H7 (cell line): Measurements from ENCODE around the gene CDCP1. TPM values are rescaled to one million over a fixed set of nuclear protein-coding genes. Genes with fewer than 3 reads are reported as not detected.
"Not testable (repeated sequence)": the region's sequence is repeated elsewhere in the genome, so short reads cannot be mapped to it uniquely, and the experiment has no call there.

Experiments
- DNase-seq: peaks from one replicate; pipeline ENCODE4 v3.0.0; 2012
- H3K27me3 ChIP-seq: 2 replicates; pipeline ENCODE4 v1.6.0; 2011; ENCODE audit warnings: mild to moderate bottlenecking, low read length; ENCODE audit not compliant: control insufficient read depth, insufficient read depth
- H3K36me3 ChIP-seq: replicated peaks from 2 replicates; pipeline ENCODE4 v1.5.1; 2011; ENCODE audit warnings: low read length; ENCODE audit not compliant: control insufficient read depth, insufficient read depth
- H3K4me3 ChIP-seq: 2 replicates; pipeline ENCODE4 v1.5.1; 2011; ENCODE audit warnings: low read depth, mild to moderate bottlenecking, control low read depth, low read length, moderate library complexity; ENCODE audit not compliant: insufficient read depth
- total RNA-seq: library from RNA; depleted of rRNA; stranded (reverse); fragments of >200 nt; shearing (Covaris generic); gene quantifications from 2 replicates; pipeline ENCODE4 v1.2.3, GENCODE V29; 2014

Gene CDCP1
- total RNA-seq, 1 experiment from 2014 or later: 1.5 TPM

DNA sequence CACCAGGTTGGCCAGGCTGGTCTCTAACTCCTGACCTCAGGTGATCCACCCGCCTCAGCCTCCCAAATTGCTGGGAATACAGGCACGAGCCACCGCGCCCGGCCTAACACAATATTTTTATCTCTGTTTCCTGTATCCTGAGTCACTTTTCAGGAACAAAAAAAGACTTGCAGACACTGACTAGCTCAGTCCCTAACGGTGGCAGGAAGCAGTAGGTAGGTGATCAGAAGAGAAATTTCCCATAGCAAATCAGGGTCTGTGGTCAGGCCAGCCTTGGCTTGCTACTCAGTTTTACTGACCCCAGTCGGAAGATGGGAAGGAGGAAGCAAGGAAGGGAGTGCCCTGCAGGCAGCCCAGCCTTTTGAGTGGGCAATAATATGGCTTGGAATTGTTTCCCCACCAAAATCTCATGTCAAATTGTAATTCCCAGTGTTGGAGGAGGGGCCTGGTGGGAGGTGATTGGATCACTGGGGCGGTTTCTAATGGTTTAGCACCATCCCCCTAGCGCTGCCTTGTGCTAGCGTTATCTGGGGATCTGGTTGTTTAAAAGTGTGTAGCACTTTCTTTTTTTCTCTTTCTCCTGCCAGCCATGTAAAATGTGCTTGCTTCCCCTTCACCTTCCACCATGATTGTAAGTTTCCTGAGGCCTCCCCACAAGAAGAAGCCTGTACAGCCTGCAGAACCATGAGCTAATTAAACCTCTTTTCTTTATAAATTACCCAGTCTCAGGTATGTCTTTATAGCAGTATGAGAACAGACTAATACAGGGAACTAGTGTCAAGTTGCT, 19.5 kb upstream of the CDCP1 start:
- no peak overlapping the region for H3K4me3 ChIP-seq
- DNase-seq: no peak
- H3K27me3 ChIP-seq: no peaks in the 10 kb centered on the region
- H3K36me3 ChIP-seq: no peaks in the 10 kb centered on the region

DNA sequence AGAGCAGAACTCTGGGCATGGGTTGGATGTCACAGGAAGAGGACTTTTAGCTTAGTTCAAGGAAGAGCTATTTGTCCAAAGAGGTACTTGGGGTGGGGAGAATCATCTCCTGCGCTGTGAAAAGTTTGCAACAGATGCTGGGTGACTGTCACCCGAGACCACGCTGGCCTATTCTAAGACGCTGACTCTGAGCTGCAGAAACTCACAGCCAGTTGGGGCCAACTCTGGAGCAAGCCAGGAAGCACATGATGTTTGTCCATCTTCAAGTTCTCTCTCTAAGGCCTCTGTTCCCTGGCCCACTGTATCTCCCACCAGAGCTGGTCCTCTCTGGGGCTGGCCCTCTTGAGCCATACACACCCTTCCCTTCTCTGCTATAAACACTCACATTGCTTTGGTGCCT, 17.9 kb upstream of the CDCP1 start:
- H3K4me3 ChIP-seq: no peak overlapping the region
- no peak for DNase-seq
- no peaks in the 10 kb centered on the region for H3K36me3 ChIP-seq
- no peaks in the 10 kb centered on the region for H3K27me3 ChIP-seq

DNA sequence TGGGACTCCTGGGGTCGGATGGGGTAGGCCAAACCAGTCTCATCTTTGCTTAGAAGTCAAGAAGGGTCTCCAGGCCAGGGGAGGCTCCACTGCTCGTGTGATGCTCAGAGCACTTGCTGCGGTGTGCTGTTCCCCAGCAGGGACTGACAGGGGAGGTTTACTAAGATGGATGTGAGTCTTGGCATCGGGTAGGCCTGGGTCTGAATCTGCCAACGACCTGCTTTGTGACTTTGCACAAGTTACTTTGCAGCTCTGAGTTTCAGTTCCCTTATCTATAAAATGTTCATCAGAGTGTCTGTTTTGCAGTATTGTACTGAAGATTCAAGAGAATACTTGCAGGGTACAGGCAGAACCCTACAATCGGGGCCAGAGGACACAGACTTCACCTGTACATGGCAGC, 17.3 kb upstream of the CDCP1 start:
- H3K4me3 ChIP-seq: no peak overlapping the region
- no peaks in the 10 kb centered on the region for H3K27me3 ChIP-seq
- DNase-seq: no peak
- no peaks in the 10 kb centered on the region for H3K36me3 ChIP-seq

DNA sequence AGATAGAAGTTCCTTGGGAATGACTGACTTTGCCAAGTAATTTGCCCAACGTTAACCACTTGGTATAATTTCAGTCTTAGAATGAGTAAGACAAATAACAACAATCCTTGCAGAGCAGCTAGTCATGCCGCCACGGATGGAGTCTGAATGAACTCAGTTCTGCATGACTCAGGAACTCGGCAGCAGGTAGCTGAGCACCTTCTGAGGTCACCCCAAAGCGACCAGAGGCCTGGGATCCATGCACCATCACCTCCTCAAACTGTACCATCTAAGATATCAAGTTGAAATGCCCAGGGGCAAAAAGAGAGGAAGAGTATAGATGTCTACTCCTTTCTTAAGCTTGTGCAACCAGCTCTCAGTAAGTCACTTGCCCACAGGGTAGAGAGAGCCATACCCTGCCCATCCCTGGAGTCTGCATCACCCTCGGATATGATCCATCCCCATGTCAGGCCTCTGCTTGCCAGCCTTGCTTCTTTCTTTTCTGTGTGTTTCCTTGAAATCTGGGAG, 8.5 kb upstream of the CDCP1 start:
- no peaks in the 10 kb centered on the region for H3K36me3 ChIP-seq
- no peaks in the 10 kb centered on the region for H3K27me3 ChIP-seq
- DNase-seq: no peak
- no peak overlapping the region for H3K4me3 ChIP-seq

DNA sequence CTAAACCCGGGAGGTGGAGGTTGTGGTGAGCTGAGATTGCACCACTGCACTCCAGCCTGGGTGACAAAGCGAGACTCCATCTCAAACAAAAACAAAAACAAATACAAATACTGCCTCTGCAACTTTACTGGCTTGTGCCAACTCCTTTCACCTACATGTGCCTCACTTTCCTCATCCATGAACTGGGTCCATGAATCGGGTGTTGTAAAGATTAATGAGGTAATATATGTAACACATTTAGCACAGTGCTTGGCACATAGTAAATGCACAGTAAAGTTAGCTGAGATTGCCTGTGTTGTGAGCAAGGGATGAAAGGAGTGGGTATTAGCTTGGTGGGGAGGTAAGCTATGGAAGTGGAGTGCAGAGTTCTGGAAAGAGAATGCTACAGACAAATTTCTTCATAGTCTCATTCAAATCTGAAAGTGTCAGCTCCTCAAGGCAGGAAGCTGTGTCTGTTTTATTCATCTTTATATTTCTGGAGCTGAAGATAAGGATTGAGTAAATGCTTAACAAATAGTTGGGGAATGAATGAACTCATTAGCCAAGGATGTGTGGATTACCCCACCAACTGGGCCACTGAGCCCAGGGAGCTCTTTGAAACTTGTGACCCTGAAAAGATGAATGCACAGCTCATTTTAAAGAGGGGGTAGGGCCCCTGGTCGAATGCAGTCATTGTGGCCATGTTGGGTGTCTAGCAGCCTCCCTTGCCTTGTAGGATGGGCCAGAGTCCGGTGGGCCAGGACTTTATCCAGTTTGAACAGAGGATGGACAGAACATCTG, 7.7 kb upstream of the CDCP1 start:
- Histone ChIP-seq H3K36me3 (no peaks in the 10 kb centered on the region), H3K4me3 (no peak overlapping the region), H3K27me3 (no peaks in the 10 kb centered on the region)
- DNase-seq: no peak

DNA sequence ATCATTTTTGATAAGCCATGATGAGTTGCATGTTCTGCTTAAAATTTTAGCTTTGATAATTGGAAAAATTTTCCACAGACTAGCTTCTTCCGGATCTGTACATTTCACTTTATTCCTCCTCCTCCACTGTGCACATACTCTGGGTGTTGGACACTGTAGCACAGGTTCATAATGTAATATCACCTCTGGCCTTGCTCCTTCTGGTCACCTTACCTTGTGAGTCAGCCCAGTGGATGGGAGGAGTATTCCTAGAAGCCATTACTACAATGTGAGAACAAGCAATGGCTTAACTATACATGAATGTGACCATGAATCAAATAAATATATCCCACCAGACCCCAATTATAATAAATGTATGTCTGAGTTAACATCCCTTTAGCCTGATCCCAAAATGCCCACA, 6.1 kb upstream of the CDCP1 start:
- Histone ChIP-seq H3K27me3 (peaks cover 6% of the 10 kb centered on the region), H3K4me3 (no peak overlapping the region), H3K36me3 (no peaks in the 10 kb centered on the region)
- DNase-seq: no peak

DNA sequence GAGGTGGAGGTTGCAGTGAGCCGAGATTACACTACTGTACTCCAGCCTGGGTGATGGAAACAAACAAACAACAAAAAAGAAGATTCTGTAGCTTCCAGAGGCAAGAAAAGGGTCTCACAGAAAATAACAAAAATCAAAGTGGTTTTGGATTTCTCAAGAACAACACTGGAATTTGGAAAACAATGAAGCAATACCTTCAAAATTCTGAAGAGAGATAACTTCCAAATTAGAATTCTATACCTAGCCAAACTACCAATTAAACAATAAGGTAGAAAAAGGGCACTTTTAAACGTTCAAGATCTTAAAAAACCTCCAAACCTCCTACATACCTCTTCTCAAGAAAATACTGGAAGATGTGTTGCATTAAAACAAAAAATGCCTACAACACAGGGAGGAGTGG, 4.9 kb upstream of the CDCP1 start:
- Histone ChIP-seq H3K27me3 (peaks cover 18% of the 10 kb centered on the region), H3K36me3 (no peaks in the 10 kb centered on the region), H3K4me3 (no peak overlapping the region)
- DNase-seq: no peak

DNA sequence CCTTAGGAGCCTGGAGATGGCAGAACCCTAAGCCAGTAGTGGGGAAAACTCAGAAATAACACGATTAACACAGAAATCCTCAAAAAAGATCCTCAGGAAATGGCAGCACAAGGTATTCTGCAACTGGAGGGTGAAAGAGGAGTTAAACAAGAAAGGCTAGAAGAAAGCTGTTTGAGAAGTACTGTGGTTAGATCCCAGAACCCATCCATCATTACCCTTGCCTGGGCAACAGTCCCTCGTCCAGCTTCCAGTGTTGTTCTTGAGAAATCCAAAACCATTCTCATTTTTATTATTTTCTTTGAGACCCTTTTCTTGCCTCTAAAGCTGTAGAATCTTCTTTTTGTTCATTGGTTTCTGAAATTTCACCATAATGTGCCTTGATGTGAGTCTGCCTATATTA, 2.7 kb upstream of the CDCP1 start:
- Histone ChIP-seq H3K36me3 (no peaks in the 10 kb centered on the region), H3K27me3 (peaks cover 38% of the 10 kb centered on the region), H3K4me3 (no peak overlapping the region)
- DNase-seq: no peak

DNA sequence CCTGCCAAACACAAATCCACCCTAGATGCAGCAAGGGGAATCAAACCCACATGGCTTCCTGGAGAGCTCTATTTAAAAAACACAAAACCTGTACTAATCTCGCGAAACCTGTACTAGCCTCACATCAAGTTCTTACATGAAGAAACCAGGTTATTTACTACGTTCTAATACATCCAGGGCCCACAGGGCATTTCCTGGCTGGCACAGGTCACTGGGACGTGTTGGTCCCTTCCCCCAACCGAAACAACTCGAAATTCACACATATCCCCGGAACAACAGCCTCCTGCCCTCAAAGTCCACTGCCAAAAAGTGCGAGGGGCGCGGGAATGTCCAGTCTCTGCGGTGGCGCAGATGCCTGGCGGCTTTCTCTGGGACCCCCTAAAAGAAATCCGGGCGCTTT, 955 bp downstream of the CDCP1 start:
- H3K4me3 ChIP-seq: peak overlapping the region; percentile 73
- peaks cover 40% of the 10 kb centered on the region for H3K27me3 ChIP-seq
- no peak for DNase-seq
- H3K36me3 ChIP-seq: no peaks in the 10 kb centered on the region

DNA sequence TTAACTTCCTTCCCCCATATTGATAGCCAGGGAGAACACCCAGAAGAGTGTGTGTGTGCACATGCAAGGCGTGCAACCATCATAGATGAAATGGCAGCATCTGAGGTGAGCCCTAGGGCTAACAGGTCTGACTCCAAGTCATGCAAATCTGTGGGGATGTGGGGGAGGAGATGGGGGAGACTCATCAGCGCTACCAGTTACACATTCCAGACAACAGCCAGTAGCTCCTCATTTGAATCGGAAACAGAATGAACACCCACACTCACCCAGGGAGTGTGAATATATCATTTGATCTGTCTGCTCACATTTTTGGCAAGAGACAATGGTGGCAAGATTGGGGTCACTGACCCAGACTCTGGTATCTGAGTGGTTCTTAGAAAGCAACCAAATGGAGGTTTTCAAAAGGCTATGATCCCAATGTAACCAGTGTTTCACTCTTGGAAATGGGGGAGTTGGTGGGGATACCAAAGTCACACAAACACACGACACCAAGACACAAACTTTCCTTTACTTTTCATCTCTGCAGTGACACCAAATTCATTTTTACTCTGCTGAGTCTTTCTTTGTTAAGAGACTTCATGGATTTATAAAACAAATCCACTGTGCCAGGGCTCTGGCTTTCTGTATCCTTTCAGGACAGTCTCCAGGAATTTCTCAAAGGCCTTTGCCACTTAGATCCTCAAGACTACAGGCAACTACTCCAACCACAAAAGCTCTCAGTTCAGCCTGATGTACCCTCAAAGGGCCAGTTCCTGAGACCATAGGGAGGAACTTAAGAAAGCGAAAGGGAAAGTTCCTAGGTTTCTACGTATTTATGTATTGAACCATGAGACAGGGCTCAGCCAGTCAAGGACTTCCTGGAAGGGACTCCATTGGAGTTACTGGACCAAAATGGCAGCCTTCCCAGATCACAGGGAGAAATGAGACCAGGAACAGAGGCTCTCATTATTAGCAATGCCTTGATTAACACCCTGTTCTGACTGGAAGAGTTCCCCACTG, 2.2 kb downstream of the CDCP1 start:
- no peak for DNase-seq
- H3K4me3 ChIP-seq: no peak overlapping the region
- H3K36me3 ChIP-seq: no peaks in the 10 kb centered on the region
- peaks cover 40% of the 10 kb centered on the region for H3K27me3 ChIP-seq

DNA sequence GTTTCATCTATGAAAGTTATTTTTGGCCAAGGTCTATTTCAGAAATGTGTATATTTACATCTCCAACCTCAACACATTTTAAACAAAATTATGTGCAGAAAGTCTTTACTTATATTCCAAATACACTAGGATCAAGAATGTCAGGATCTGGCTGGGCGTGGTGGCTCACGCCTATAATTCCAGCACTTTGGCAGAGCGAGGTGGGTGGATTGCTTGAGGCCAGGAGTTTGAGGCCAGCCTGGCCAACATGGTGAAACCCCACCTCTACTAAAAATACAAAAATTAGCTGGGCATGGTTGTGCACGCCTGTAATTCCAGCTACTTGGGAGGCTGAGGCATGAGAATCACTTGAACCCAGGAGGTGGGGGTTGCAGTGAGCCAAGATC, 5.4 kb downstream of the CDCP1 start:
- not testable (repeated sequence) for DNase-seq, H3K36me3 ChIP-seq, H3K4me3 ChIP-seq
- peaks cover 19% of the 10 kb centered on the region for H3K27me3 ChIP-seq

DNA sequence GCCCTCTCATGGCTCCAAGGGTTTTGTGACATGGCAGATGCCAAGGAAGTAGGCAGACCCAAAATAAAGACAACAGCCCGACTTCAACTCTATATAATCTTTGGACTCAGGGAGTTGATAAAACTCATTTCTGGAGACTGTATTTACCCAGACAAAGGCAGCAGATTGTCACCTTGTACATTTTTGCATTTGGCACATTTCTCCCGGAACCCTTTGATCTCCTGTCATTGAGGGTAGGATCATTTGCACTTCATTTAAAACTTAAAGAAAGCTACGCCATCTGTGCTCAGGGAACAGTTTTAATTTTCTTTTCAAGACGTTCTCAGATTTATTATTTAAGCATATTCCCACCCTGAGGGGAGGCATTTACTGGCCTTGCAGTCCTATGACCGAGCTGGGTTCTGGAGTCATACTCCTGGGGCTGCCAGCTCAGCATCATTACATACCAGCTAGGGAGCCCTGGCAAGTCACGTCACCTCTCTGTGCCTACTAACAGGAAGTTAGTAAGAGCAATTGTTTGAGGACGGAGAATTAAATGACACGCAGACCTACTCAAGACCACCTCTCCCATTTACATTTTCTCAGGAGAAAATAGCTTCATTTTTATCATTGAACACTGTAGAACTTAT, 5.9 kb downstream of the CDCP1 start:
- no peaks in the 10 kb centered on the region for H3K36me3 ChIP-seq
- DNase-seq: no peak
- peaks cover 14% of the 10 kb centered on the region for H3K27me3 ChIP-seq
- no peak overlapping the region for H3K4me3 ChIP-seq

DNA sequence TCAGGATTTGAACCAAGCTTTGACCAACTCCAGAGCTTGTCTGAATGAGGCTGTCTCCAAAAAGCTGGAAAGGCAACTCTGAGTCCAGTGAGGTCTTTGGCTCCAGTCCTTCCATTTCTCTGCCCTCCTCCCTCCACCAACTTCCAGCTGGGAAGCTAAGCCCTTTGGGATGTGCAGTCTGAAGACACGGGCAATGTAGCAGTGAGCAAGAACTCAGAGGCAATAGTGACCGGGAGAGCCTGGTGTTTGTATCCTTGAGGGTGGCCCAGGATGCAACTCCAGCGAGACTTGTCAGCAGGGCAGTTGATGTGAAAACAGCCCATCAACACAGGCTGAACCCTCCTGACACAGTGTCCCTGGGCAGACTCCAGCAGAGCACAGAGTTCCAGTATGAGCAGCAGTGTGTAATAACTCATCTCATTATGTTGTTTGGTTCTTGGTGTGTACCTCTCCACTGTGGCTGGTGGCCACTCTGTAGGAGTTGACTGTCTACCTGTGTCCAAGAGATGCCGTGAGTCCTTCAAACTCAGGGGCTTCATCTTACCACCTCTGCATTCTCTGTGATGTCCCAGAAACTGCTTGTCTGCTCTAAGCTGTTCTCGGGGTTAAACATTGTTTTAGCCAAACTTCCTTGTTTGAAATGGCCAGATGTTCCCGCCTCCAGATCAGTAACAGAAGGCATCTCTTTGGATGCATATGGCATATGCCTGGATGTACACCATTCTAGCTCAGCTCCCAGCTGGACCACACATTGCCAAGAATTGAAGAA, 6.6 kb downstream of the CDCP1 start:
- no peak overlapping the region for H3K4me3 ChIP-seq
- no peaks in the 10 kb centered on the region for H3K36me3 ChIP-seq
- H3K27me3 ChIP-seq: peaks cover 7% of the 10 kb centered on the region; the same call in 1 of the 2 replicates
- no peak for DNase-seq
